PC-9 (cell line): ENCODE data around the gene PLEKHA7.

Experiments
- CTCF ChIP-seq: fragments of 200-600 bp; sonication (generic); conservative IDR thresholded peaks from 2 replicates; pipeline ENCODE4 v1.6.1; 2017; ENCODE audit warnings: mixed run types, antibody characterized with exemption, mild to moderate bottlenecking, moderate library complexity
- EZH2 ChIP-seq: fragments of 200-600 bp; sonication (generic); IDR thresholded peaks from 2 replicates; pipeline ENCODE4 v1.8.0; 2017; ENCODE audit warnings: antibody characterized with exemption, low read depth

- TF ChIP-seq CTCF (no peak), EZH2 (no peak)
These were observed 235.3 kb downstream of the PLEKHA7 start for GRCh38 chr11:16778876-16779275.
